ENCODE data around the gene C6orf15.

GRCh38 chr6:31107052-31107451, 5.3 kb downstream of the C6orf15 start:
- TF ChIP-seq, protein P1, sequence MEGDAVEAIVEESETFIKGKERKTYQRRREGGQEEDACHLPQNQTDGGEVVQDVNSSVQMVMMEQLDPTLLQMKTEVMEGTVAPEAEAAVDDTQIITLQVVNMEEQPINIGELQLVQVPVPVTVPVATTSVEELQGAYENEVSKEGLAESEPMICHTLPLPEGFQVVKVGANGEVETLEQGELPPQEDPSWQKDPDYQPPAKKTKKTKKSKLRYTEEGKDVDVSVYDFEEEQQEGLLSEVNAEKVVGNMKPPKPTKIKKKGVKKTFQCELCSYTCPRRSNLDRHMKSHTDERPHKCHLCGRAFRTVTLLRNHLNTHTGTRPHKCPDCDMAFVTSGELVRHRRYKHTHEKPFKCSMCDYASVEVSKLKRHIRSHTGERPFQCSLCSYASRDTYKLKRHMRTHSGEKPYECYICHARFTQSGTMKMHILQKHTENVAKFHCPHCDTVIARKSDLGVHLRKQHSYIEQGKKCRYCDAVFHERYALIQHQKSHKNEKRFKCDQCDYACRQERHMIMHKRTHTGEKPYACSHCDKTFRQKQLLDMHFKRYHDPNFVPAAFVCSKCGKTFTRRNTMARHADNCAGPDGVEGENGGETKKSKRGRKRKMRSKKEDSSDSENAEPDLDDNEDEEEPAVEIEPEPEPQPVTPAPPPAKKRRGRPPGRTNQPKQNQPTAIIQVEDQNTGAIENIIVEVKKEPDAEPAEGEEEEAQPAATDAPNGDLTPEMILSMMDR (IDR thresholded peaks at IDR 0.05; ENCODE audit: low read length) = no peak
- TF ChIP-seq EZH2 (optimal IDR thresholded peaks at IDR 0.05; ENCODE audit: low read depth, low read length) = no peak
- TF ChIP-seq EZH2phosphoT487 (IDR thresholded peaks at IDR 0.05; ENCODE audit: low read length) = no peak

All from MM.1S (cell line).